ENCODE results near the gene REPS2. TPM values are rescaled to one million over a fixed set of nuclear protein-coding genes. Genes with fewer than 3 reads are reported as not detected.

Gene REPS2
- total and polyA plus RNA-seq, 3 experiments from 2014 or later, result 0.02 to 0.49 (median 0.11) TPM

DNA sequence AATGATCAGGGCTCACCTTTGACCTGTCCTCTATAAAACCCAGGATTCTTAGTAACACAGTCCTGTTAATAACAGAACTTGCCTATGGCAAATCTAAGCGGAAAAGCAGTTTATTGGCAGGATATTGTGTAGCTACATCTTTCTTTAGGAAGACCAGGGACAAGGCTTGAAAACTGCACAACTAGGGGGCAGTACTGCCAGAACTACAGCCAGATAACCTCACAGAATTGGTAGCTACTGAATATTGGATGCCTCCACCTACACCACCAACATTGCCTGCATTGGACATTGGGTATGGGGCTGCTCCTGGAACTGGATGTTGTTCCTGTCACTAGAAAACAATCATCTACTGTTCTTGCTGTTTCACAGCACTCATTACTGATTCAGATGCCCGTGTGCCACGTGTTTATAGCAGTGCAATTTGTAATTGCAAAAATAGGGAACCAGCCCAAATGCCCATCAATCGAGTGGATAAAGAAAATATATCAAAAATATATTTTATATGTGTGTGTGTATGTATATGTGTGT is 47.4 kb downstream of the REPS2 start:
- DNase-seq, result no peak
- no peaks in the 10 kb centered on the region for H3K4me1 ChIP-seq (ENCODE audit: insufficient read depth, low read length)
- no peaks in the 10 kb centered on the region for H3K9me3 Mint-ChIP-seq
- H3K36me3 Mint-ChIP-seq, result no peaks in the 10 kb centered on the region
- H3K4me3 ChIP-seq (ENCODE audit: low read length), result no peak overlapping the region
- POLR2A ChIA-PET, result no interaction called here
- peaks cover 4 to 11% of the 10 kb centered on the region in 2 donors for H3K27me3 Mint-ChIP-seq
- no peak overlapping the region for H3K27ac Mint-ChIP-seq
- H3K4me3 Mint-ChIP-seq, result no peak overlapping the region
- H3K4me1 Mint-ChIP-seq, result no peaks in the 10 kb centered on the region
- no peak overlapping the region for H3K27ac ChIP-seq (ENCODE audit: low read depth, low read length)
- CTCF ChIA-PET, result no interaction called here
- no peaks in the 10 kb centered on the region for H3K36me3 ChIP-seq (ENCODE audit: insufficient read depth, low read length)
- no peaks in the 10 kb centered on the region for H3K27me3 ChIP-seq (ENCODE audit: insufficient read depth, low read length, poor library complexity, severe bottlenecking)
- no peaks in the 10 kb centered on the region for H3K9me3 ChIP-seq (ENCODE audit: low read length)

DNA sequence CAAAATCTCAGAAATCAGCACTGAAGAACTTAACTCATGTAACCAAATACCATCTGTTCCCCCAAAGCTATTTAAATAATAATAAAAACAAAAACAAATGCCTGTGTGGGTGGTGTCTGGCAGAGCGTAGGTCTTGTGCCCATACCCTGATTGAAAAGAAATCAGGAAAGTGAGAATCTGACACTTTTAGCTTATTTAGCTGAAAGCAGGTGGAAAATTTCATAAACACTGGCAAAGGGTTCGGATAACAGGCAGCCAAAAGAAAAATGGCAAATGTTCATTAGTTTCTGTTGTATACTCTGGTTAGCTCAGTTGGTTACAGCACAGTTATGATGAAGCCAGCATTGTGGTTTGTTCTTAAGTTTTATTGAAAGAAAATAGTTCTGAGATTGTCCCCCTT is 48.3 kb downstream of the REPS2 start:
- no peaks in the 10 kb centered on the region for H3K9me3 ChIP-seq (ENCODE audit: low read length)
- H3K4me3 ChIP-seq (ENCODE audit: low read length), result no peak overlapping the region
- Mint-ChIP-seq H3K4me3 (no peak overlapping the region), H3K27ac (no peak overlapping the region), H3K36me3 (no peaks in the 10 kb centered on the region), H3K4me1 (no peaks in the 10 kb centered on the region), H3K9me3 (no peaks in the 10 kb centered on the region), H3K27me3 (peaks cover 4 to 7% of the 10 kb centered on the region in 2 donors)
- ChIA-PET POLR2A (no interaction called here), CTCF (no interaction called here)
- no peaks in the 10 kb centered on the region for H3K36me3 ChIP-seq (ENCODE audit: insufficient read depth, low read length)
- DNase-seq, result no peak
- H3K4me1 ChIP-seq (ENCODE audit: insufficient read depth, low read length), result no peaks in the 10 kb centered on the region
- H3K27ac ChIP-seq (ENCODE audit: low read depth, low read length), result no peak overlapping the region
- no peaks in the 10 kb centered on the region for H3K27me3 ChIP-seq (ENCODE audit: insufficient read depth, low read length, poor library complexity, severe bottlenecking)

DNA sequence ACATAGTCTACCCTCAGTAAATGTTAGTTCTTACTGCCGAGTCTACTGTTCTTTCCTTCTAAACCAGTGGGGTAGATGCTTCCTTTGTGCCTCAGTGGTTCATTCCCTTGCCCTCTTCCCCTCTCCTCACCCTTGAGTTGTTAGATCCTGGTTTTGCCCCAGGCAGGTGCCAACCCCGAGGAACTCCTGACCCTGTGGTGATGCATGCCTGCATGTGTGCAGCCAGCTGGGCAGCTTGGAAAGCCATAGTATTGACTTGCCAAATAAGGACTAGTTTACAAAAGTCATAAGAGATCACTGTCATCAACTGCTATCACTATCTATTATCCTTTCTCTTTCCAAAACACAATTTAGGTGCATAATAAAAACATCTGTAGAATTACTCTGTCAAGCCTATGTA is 50.9 kb downstream of the REPS2 start:
- DNase-seq, result no peak
- Histone ChIP-seq H3K9me3 (ENCODE audit: low read length) (no peaks in the 10 kb centered on the region), H3K36me3 (ENCODE audit: insufficient read depth, low read length) (no peaks in the 10 kb centered on the region), H3K4me3 (ENCODE audit: low read length) (no peak overlapping the region), H3K4me1 (ENCODE audit: insufficient read depth, low read length) (no peaks in the 10 kb centered on the region), H3K27ac (ENCODE audit: low read depth, low read length) (no peak overlapping the region), H3K27me3 (ENCODE audit: insufficient read depth, low read length, poor library complexity, severe bottlenecking) (no peaks in the 10 kb centered on the region)
- H3K27me3 Mint-ChIP-seq, result peaks cover 4 to 7% of the 10 kb centered on the region in 2 donors
- peaks cover 0 to 4% (median 0%) of the 10 kb centered on the region in 3 donors for H3K36me3 Mint-ChIP-seq
- ChIA-PET POLR2A (no interaction called here), CTCF (interaction anchor here (0.8 kb wide), 1 partner anchor 19 kb away, joined by 3 read pairs; no protein-coding TSS in a partner anchor)
- no peak overlapping the region for H3K27ac Mint-ChIP-seq
- H3K4me3 Mint-ChIP-seq, result no peak overlapping the region
- H3K4me1 Mint-ChIP-seq, result no peaks in the 10 kb centered on the region
- H3K9me3 Mint-ChIP-seq, result no peaks in the 10 kb centered on the region

DNA sequence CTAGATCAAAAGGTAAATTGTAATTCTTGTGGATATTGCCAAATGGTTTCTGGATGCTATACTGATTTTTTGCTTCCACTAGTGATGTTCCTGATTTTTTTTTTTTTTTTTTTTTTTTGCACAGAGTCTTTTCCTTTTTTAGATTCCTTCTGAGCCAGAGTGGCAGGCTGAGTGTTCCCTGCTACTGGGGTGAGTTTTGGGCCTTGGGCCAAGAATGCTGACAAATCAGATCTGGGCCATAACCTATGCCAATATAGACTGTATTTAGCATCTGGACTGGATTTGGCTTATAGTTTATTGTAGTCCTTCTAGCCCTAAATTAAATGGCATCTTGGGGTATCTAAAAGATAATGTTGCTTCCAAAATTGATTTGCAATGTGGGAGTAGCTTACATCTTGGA is 52.8 kb downstream of the REPS2 start:
- Histone ChIP-seq H3K27ac (ENCODE audit: low read depth, low read length) (no peak overlapping the region), H3K4me3 (ENCODE audit: low read length) (no peak overlapping the region), H3K9me3 (ENCODE audit: low read length) (no peaks in the 10 kb centered on the region), H3K36me3 (ENCODE audit: insufficient read depth, low read length) (no peaks in the 10 kb centered on the region), H3K4me1 (ENCODE audit: insufficient read depth, low read length) (no peaks in the 10 kb centered on the region), H3K27me3 (ENCODE audit: insufficient read depth, low read length, poor library complexity, severe bottlenecking) (no peaks in the 10 kb centered on the region)
- no peak for DNase-seq
- peaks cover 5 to 7% of the 10 kb centered on the region in 2 donors for H3K27me3 Mint-ChIP-seq
- ChIA-PET CTCF (no interaction called here), POLR2A (no interaction called here)
- H3K4me3 Mint-ChIP-seq, result no peak overlapping the region
- no peak overlapping the region for H3K27ac Mint-ChIP-seq
- H3K4me1 Mint-ChIP-seq, result peaks cover 4 to 8% (median 7%) of the 10 kb centered on the region in 3 donors
- peaks cover 0 to 4% (median 0%) of the 10 kb centered on the region in 3 donors for H3K36me3 Mint-ChIP-seq
- H3K9me3 Mint-ChIP-seq, result no peaks in the 10 kb centered on the region

DNA sequence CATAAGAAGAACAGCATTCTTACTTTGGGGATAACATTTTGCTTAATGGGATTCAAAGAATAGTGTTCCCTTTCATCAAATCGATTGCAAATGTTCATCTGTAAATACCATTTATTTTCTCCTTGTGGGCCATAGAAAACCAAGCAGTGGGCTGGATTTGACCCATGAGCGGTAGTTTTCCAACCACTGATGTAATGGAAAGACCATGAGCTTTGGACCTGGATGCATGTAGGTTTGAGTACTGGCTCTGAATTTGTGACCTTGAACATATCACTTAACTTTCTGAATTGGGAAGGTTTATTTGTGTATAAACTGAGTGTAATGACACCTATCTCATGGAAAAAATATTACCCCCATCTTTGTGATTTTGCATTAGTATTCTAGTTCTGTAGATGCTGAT is 54.3 kb downstream of the REPS2 start:
- Mint-ChIP-seq H3K36me3 (peaks cover 0 to 4% (median 0%) of the 10 kb centered on the region in 3 donors), H3K4me3 (no peak overlapping the region), H3K9me3 (no peaks in the 10 kb centered on the region), H3K4me1 (peaks cover 4 to 8% (median 7%) of the 10 kb centered on the region in 3 donors), H3K27me3 (peaks cover 5 to 7% of the 10 kb centered on the region in 2 donors), H3K27ac (no peak overlapping the region)
- H3K27me3 ChIP-seq (ENCODE audit: insufficient read depth, low read length, poor library complexity, severe bottlenecking), result no peaks in the 10 kb centered on the region
- no peaks in the 10 kb centered on the region for H3K36me3 ChIP-seq (ENCODE audit: insufficient read depth, low read length)
- H3K4me1 ChIP-seq (ENCODE audit: insufficient read depth, low read length), result no peaks in the 10 kb centered on the region
- H3K27ac ChIP-seq (ENCODE audit: low read depth, low read length), result no peak overlapping the region
- ChIA-PET CTCF (no interaction called here), POLR2A (no interaction called here)
- H3K4me3 ChIP-seq (ENCODE audit: low read length), result no peak overlapping the region
- no peak for DNase-seq
- H3K9me3 ChIP-seq (ENCODE audit: low read length), result no peaks in the 10 kb centered on the region

DNA sequence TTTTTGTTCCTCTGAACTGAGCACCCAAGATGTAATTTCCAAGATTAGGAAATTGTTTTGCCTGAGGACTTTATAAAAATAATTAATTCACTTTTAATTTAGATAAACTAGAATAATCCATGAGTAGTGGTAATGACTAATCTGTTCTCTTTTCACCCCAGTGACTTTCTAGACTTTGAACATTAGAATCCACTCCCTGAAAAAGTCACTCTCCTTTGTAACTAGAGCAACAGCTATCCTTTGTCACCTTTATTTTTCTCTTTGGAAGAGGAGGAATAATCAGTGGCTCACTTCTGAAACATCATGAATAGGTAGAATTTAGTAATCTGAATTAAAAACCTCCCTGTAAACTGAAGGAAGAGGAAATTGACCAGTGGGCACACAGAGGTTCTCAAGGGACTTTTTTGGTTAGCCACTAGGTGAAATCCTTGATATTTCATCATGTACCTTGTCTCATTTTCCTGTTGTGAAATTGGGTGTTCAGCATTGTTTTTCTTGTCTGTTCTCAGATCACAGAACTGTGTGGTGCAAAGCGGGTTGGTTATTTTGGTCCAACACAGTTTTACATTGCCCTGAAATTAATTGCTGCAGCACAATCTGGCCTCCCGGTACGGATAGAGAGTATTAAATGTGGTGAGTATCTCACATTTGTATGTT is 59.4 kb downstream of the REPS2 start:
- Mint-ChIP-seq H3K9me3 (no peaks in the 10 kb centered on the region), H3K36me3 (peaks cover 0 to 4% (median 0%) of the 10 kb centered on the region in 3 donors), H3K4me3 (no peak overlapping the region), H3K4me1 (peaks cover 4 to 8% (median 7%) of the 10 kb centered on the region in 3 donors), H3K27ac (no peak overlapping the region), H3K27me3 (peaks cover 7 to 9% of the 10 kb centered on the region in 2 donors)
- ChIA-PET CTCF (no interaction called here), POLR2A (no interaction called here)
- Histone ChIP-seq H3K27me3 (ENCODE audit: insufficient read depth, low read length, poor library complexity, severe bottlenecking) (no peaks in the 10 kb centered on the region), H3K4me3 (ENCODE audit: low read length) (no peak overlapping the region), H3K27ac (ENCODE audit: low read depth, low read length) (no peak overlapping the region), H3K36me3 (ENCODE audit: insufficient read depth, low read length) (no peaks in the 10 kb centered on the region), H3K4me1 (ENCODE audit: insufficient read depth, low read length) (no peaks in the 10 kb centered on the region), H3K9me3 (ENCODE audit: low read length) (no peaks in the 10 kb centered on the region)
- DNase-seq, result no peak

DNA sequence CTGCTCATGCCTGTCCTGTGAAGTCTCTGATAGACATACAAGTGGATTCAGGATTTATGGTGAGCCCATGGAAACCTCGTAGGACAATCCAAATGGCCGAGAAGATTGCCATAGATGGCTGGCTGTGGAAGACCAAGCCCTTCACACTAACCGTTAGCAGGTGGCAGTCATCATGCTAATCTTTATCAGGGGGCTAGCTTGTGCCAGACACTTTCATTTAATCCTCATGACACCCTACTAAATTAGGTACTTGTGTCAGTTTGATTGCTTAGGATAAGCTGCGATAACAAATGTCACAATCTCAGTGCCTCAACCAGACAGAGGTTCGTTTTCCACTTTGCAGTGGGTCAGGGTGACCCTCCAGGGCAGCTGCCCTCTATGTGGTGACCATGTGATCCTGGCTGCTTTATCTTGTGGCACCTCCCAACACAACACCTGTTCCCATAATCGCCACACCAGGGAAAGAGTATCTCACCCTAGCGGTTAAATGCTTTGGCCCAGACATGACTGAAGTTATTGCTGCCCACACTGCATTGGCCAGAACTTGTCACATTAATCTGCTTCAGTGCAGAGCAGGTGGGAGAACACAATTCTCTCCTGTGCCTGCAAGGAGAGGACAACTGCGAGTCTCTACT is 60.8 kb downstream of the REPS2 start:
- no peaks in the 10 kb centered on the region for H3K36me3 ChIP-seq (ENCODE audit: insufficient read depth, low read length)
- H3K9me3 ChIP-seq (ENCODE audit: low read length), result no peaks in the 10 kb centered on the region
- Mint-ChIP-seq H3K36me3 (no peaks in the 10 kb centered on the region), H3K4me3 (no peak overlapping the region), H3K4me1 (peaks cover 4 to 8% (median 7%) of the 10 kb centered on the region in 3 donors), H3K27me3 (peaks cover 0 to 9% of the 10 kb centered on the region in 2 donors), H3K9me3 (peaks cover 0 to 3% (median 0%) of the 10 kb centered on the region in 5 donors), H3K27ac (no peak overlapping the region)
- DNase-seq, result no peak
- no peak overlapping the region for H3K4me3 ChIP-seq (ENCODE audit: low read length)
- H3K27me3 ChIP-seq (ENCODE audit: insufficient read depth, low read length, poor library complexity, severe bottlenecking), result no peaks in the 10 kb centered on the region
- no peaks in the 10 kb centered on the region for H3K4me1 ChIP-seq (ENCODE audit: insufficient read depth, low read length)
- ChIA-PET CTCF (no interaction called here), POLR2A (no interaction called here)
- H3K27ac ChIP-seq (ENCODE audit: low read depth, low read length), result no peak overlapping the region

DNA sequence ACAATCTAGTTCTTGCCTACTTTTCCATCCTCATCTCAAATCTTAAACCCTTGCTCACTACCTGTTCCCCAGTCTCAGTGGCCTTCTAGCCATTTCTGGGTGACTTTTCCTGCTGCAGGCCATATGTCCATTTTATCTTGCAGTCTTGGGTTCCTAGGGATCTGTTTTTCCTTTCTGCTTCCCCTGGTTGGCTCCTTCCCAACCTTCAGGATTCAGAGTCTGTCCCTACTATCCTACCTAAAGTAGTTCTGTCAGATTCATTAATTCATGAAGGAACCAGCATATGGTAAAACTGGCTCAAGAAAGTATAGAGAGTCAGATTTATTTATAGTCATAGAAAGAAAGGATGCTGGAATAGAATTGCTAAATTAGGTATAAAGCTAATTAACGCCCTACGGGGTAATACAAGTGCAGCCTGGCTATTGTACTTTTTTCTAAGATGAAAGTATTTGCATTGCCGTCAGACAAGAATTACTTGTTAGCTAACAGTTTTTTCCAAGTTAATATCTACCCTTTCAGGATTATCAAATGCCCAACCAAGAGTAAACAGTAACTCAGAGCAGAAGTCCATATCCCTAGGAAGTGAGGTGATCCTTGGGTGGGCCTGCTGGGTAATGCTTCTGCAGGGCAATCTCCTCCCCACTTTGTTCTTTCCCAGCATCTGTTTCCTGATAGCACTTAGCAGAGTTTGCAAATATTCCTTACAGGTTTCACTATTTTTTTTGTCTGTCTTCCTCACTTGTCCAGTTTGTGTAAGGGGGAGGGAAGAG is 63.6 kb downstream of the REPS2 start:
- no peaks in the 10 kb centered on the region for H3K36me3 Mint-ChIP-seq
- H3K27me3 ChIP-seq (ENCODE audit: insufficient read depth, low read length, poor library complexity, severe bottlenecking), result no peaks in the 10 kb centered on the region
- H3K4me3 Mint-ChIP-seq, result no peak overlapping the region
- peaks cover 0 to 3% (median 0%) of the 10 kb centered on the region in 5 donors for H3K9me3 Mint-ChIP-seq
- H3K4me3 ChIP-seq (ENCODE audit: low read length), result no peak overlapping the region
- H3K27ac ChIP-seq (ENCODE audit: low read depth, low read length), result no peak overlapping the region
- H3K9me3 ChIP-seq (ENCODE audit: low read length), result no peaks in the 10 kb centered on the region
- H3K4me1 ChIP-seq (ENCODE audit: insufficient read depth, low read length), result no peaks in the 10 kb centered on the region
- H3K4me1 Mint-ChIP-seq, result no peaks in the 10 kb centered on the region
- no peaks in the 10 kb centered on the region for H3K36me3 ChIP-seq (ENCODE audit: insufficient read depth, low read length)
- DNase-seq, result no peak
- ChIA-PET POLR2A (no interaction called here), CTCF (no interaction called here)
- H3K27ac Mint-ChIP-seq, result no peak overlapping the region
- peaks cover 0 to 9% of the 10 kb centered on the region in 2 donors for H3K27me3 Mint-ChIP-seq

Measured in CD8-positive, alpha-beta memory T cell (primary cell).